Activated T-cell treated with anti-CD3 and anti-CD28 coated beads for 48 hours (primary cell): Measurements from ENCODE around the gene IGBP1.
"Not testable (repeated sequence)": the region's sequence is repeated elsewhere in the genome, so short reads cannot be mapped to it uniquely, and the experiment has no call there.

Experiments used
- DNase-seq: peaks from one replicate; pipeline ENCODE4 v3.0.0-alpha.2; 2020; ENCODE audit warnings: low read depth

Gene IGBP1

GRCh38 chrX:70168238-70169188 is 35.3 kb downstream of the IGBP1 start:
- no peak for DNase-seq

DNA sequence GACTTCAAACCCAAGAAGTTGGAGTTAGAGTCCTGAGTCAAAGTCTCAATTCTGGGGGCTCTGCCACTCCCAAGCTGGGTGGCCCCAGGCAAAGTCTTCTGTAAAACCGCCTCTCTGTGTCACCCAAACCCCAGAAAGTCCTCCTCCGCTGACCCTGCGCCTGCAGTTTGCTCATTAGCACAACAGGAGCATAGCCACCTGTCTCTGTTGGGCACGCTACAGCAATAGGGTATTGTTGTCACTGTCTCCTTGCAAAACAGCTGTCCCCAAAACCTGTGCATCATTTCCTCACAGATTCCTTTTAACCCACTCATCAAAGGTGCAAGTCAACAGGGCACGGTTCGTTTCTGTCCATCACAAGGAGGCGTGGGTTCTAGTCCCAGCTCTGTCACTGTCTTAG is 36.0 kb downstream of the IGBP1 start:
- DNase-seq = no peak

GRCh38 chrX:70171624-70172023 is 38.4 kb downstream of the IGBP1 start:
- no peak for DNase-seq

- no peak for DNase-seq
Observed at GRCh38 chrX:70172221-70172620, 39.0 kb downstream of the IGBP1 start.

GRCh38 chrX:70172964-70173363 is 39.7 kb downstream of the IGBP1 start:
- no peak for DNase-seq

GRCh38 chrX:70174754-70175153 is 41.5 kb downstream of the IGBP1 start:
- no peak for DNase-seq

- DNase-seq = no peak
Observed at GRCh38 chrX:70175338-70175737, 42.1 kb downstream of the IGBP1 start.

DNA sequence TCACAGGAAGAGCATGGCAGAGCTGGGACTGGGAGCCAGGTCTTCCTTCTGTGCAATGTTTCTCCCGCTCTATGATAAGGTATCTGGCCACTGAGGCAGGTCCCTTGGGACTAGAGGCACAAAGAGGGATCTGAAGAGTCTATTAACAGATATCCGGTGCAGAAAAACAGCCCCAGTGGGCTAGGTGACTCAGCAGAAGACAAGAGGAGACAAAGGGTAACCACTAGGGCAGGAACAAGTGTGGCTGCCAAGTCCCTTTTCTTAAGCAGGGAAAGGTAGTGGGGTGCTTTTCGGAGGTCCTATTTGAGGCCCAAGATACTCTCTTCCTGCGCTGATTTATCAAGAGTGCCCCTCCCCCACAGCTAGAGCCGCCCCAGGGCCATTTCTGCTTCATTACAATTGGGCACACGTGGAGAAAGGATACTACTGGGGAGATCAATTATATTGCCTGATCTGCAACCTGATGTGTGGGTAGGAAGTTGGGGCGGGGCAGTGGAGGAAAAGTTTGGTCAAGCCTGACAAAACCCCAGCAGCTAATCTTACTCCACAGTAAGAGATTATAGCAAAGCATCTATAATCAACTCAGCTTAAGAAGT is 43.8 kb downstream of the IGBP1 start, which contains the start of gene DGAT2L6:
DGAT2L6 (plus strand) TSS at position 546 of the 596 bp plus-strand sequence. CDS start 100 bp downstream, outside the sequence.
- no peak for DNase-seq

- DNase-seq = no peak
Observed at GRCh38 chrX:70183091-70183490, 49.8 kb downstream of the IGBP1 start.

GRCh38 chrX:70190225-70190624 is 57.0 kb downstream of the IGBP1 start:
- DNase-seq = no peak

- DNase-seq = peak; percentile 41
Observed at GRCh38 chrX:70196961-70197720, 63.9 kb downstream of the IGBP1 start.

GRCh38 chrX:70201732-70202131 is 68.5 kb downstream of the IGBP1 start:
- DNase-seq = no peak

GRCh38 chrX:70208479-70208878 is 75.2 kb downstream of the IGBP1 start:
- DNase-seq = no peak

DNA sequence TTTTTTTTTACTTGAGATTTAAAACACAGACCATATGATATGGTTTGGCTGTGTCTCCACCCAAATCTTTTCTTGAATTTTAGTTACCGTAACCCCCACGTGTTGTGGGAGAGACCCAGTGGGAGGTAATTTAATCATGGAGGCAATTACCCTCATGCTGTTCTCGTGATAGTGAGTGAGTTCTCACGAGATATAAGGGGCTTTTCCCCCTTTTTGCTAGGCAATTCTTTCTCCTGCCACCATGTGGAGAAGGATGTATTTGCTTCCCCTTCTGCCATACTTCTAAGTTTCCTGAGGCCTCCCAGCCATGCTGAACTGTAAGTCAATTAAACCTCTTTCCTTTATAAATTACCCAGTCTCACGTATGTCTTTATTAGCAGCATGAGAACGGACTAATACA is 76.3 kb downstream of the IGBP1 start:
- not testable (repeated sequence) for DNase-seq
